TTC549 (cell line): ENCODE results near the gene CDC45.

Experiments used
- FAIRE-seq: peaks from 2 replicates; lab custom pipeline; 2012; peaks lifted over from hg19 to GRCh38; lab: Jason Lieb, UNC

Gene CDC45

GRCh38 chr22:19565382-19566278 is 85.9 kb downstream of the CDC45 start:
- FAIRE-seq, result no peak

GRCh38 chr22:19566279-19567156 is 86.8 kb downstream of the CDC45 start:
- FAIRE-seq, result no peak

GRCh38 chr22:19567157-19568009 is 87.7 kb downstream of the CDC45 start:
- FAIRE-seq, result no peak

GRCh38 chr22:19568337-19569275 is 88.9 kb downstream of the CDC45 start:
- FAIRE-seq, result no peak

- FAIRE-seq, result no peak
Observed at GRCh38 chr22:19569276-19569640, 89.5 kb downstream of the CDC45 start.

- no peak for FAIRE-seq
Observed at GRCh38 chr22:19569976-19570375, 90.3 kb downstream of the CDC45 start.
